H9 (cell line): ENCODE results near the gene CLIC3. TPM values are rescaled to one million over a fixed set of nuclear protein-coding genes. Genes with fewer than 3 reads are reported as not detected.
"Not testable (repeated sequence)": the region's sequence is repeated elsewhere in the genome, so short reads cannot be mapped to it uniquely, and the experiment has no call there.

Experiments
- DNase-seq: peaks from one replicate; pipeline ENCODE4 v3.0.0-alpha.2; 2017
- H2AFZ ChIP-seq: one replicate; pipeline ENCODE4 v1.6.1; 2013; ENCODE audit warnings: mild to moderate bottlenecking, low read length, control low read depth, moderate library complexity
- H2AK5ac ChIP-seq: 2 replicates; pipeline ENCODE4 v1.6.1; 2013; ENCODE audit warnings: low read length, control low read depth, mixed read lengths; ENCODE audit not compliant: insufficient read length
- H2BK120ac ChIP-seq: one replicate; pipeline ENCODE4 v1.6.1; 2013; ENCODE audit warnings: low read depth, mild to moderate bottlenecking, low read length, control low read depth, inconsistent platforms; ENCODE audit not compliant: poor library complexity, severe bottlenecking
- H2BK12ac ChIP-seq: 2 replicates; pipeline ENCODE4 v1.6.1; 2013; ENCODE audit warnings: low read length, control low read depth, mixed read lengths, low read depth; ENCODE audit not compliant: insufficient read length
- H2BK15ac ChIP-seq: 2 replicates; pipeline ENCODE4 v1.6.1; 2013; ENCODE audit warnings: low read depth, low read length, control low read depth
- H2BK20ac ChIP-seq: one replicate; pipeline ENCODE4 v1.6.1; 2013; ENCODE audit warnings: low read depth, mild to moderate bottlenecking, low read length, control low read depth, inconsistent platforms; ENCODE audit not compliant: poor library complexity, severe bottlenecking
- H2BK5ac ChIP-seq: 2 replicates; pipeline ENCODE4 v1.6.1; 2013; ENCODE audit warnings: low read length, control low read depth, mixed read lengths; ENCODE audit not compliant: insufficient read length
- H3K14ac ChIP-seq: 2 replicates; pipeline ENCODE4 v1.6.1; 2013; ENCODE audit warnings: low read length, control low read depth; ENCODE audit not compliant: insufficient read depth
- H3K18ac ChIP-seq: 2 replicates; pipeline ENCODE4 v1.6.1; 2013; ENCODE audit warnings: low read depth, mild to moderate bottlenecking, mixed read lengths, low read length, control low read depth; ENCODE audit not compliant: insufficient read length
- H3K23ac ChIP-seq: 2 replicates; pipeline ENCODE4 v1.6.1; 2013; ENCODE audit warnings: low read length, control low read depth, mixed read lengths, low read depth; ENCODE audit not compliant: insufficient read length
- H3K23me2 ChIP-seq: 2 replicates; pipeline ENCODE4 v1.6.1; 2013; ENCODE audit warnings: low read depth, mild to moderate bottlenecking, mixed read lengths, low read length, control low read depth; ENCODE audit not compliant: insufficient read length, poor library complexity, severe bottlenecking
- H3K27ac ChIP-seq: 2 replicates; pipeline ENCODE4 v1.5.1; 2013; ENCODE audit warnings: low read length, control low read depth, mixed read lengths, low read depth; ENCODE audit not compliant: insufficient read length
- H3K27me3 ChIP-seq: 2 replicates; pipeline ENCODE4 v1.6.1; 2013; ENCODE audit warnings: low read length, control low read depth, inconsistent platforms; ENCODE audit not compliant: insufficient read depth
- H3K4ac ChIP-seq: 2 replicates; pipeline ENCODE4 v1.6.1; 2013; ENCODE audit warnings: low read depth, mild to moderate bottlenecking, control low read depth, inconsistent platforms, low read length, moderate library complexity
- H3K4me1 ChIP-seq: 2 replicates; pipeline ENCODE4 v1.6.1; 2013; ENCODE audit warnings: low read length, control low read depth, inconsistent platforms; ENCODE audit not compliant: insufficient read depth
- H3K4me2 ChIP-seq: 2 replicates; pipeline ENCODE4 v1.6.1; 2013; ENCODE audit warnings: low read length, control low read depth, mixed read lengths; ENCODE audit not compliant: insufficient read length, insufficient read depth
- H3K56ac ChIP-seq: 2 replicates; pipeline ENCODE4 v1.6.1; 2013; ENCODE audit warnings: low read depth, mild to moderate bottlenecking, mixed read lengths, low read length, control low read depth; ENCODE audit not compliant: insufficient read length
- H3K79me1 ChIP-seq: 2 replicates; pipeline ENCODE4 v1.6.1; 2013; ENCODE audit warnings: low read depth, mild to moderate bottlenecking, moderate library complexity, low read length, control low read depth, inconsistent platforms; ENCODE audit not compliant: insufficient read depth, poor library complexity, severe bottlenecking
- H3K79me2 ChIP-seq: 2 replicates; pipeline ENCODE4 v1.6.1; 2013; ENCODE audit warnings: low read length, control low read depth, inconsistent platforms; ENCODE audit not compliant: insufficient read depth
- H3K9ac ChIP-seq: 2 replicates; pipeline ENCODE4 v1.6.1; 2013; ENCODE audit warnings: low read length, control low read depth, mixed read lengths; ENCODE audit not compliant: insufficient read length; ENCODE audit errors: extremely low read depth
- H3K9me3 ChIP-seq: one replicate; pipeline ENCODE4 v1.6.1; 2013; ENCODE audit warnings: low read depth, low read length, inconsistent platforms; ENCODE audit not compliant: control insufficient read depth
- H3T11ph ChIP-seq: one replicate; pipeline ENCODE4 v1.6.1; 2013; ENCODE audit warnings: mild to moderate bottlenecking, low read length, control low read depth, inconsistent platforms
- H4K20me1 ChIP-seq: one replicate; pipeline ENCODE4 v1.6.1; 2013; ENCODE audit not compliant: control insufficient read depth, insufficient read length, insufficient read depth
- H4K5ac ChIP-seq: 2 replicates; pipeline ENCODE4 v1.6.1; 2013; ENCODE audit warnings: low read depth, mild to moderate bottlenecking, mixed read lengths, low read length, control low read depth; ENCODE audit not compliant: insufficient read length
- H4K8ac ChIP-seq: replicated peaks from 2 replicates; pipeline ENCODE4 v1.6.1; 2013; ENCODE audit warnings: low read length, control low read depth, mixed read lengths, low read depth; ENCODE audit not compliant: insufficient read length
- H4K91ac ChIP-seq: 2 replicates; pipeline ENCODE4 v1.6.1; 2013; ENCODE audit warnings: low read depth, mild to moderate bottlenecking, moderate library complexity, mixed read lengths, low read length, control low read depth; ENCODE audit not compliant: insufficient read length
- H3K27ac Mint-ChIP-seq, 3 experiments: 2 replicates in 2 of 3; 3 replicates in 1 of 3; pipeline ENCODE4 v1.8.0; 2020 to 2021; ENCODE audit warnings: mixed read lengths in 3 of 3, mild to moderate bottlenecking in 1 of 3, moderate library complexity in 1 of 3
- H3K27me3 Mint-ChIP-seq: 2 replicates; pipeline ENCODE4 v1.8.0; 2021; ENCODE audit warnings: low read depth, mild to moderate bottlenecking, moderate library complexity, mixed read lengths
- H3K36me3 Mint-ChIP-seq, 3 experiments: 2 replicates in 2 of 3; 3 replicates in 1 of 3; pipeline ENCODE4 v1.8.0; 2020 to 2021; ENCODE audit warnings: low read depth in 3 of 3, mixed read lengths in 3 of 3; ENCODE audit not compliant: insufficient read depth in 1 of 3
- H3K4me1 Mint-ChIP-seq, 2 experiments: 2 replicates each; pipeline ENCODE4 v1.8.0; 2020; ENCODE audit warnings: mixed read lengths in 2 of 2
- H3K4me3 Mint-ChIP-seq, 2 experiments: 2 replicates in 1 of 2; 3 replicates in 1 of 2; pipeline ENCODE4 v1.8.0; 2020 to 2021; ENCODE audit warnings: mild to moderate bottlenecking in 2 of 2, mixed read lengths in 2 of 2, moderate library complexity in 1 of 2
- H3K9me3 Mint-ChIP-seq, 2 experiments: 2 replicates in 1 of 2; 3 replicates in 1 of 2; pipeline ENCODE4 v1.8.0; 2020; ENCODE audit warnings: mild to moderate bottlenecking in 2 of 2, mixed read lengths in 2 of 2, moderate library complexity in 1 of 2
- CTCF ChIP-seq: fragments of 200-600 bp; sonication (generic); conservative IDR thresholded peaks from 3 replicates; pipeline ENCODE4 v1.8.0; 2021; ENCODE audit warnings: antibody characterized with exemption, mild to moderate bottlenecking
- WGBS: extraction: QIAGEN DNeasy Blood & Tissue Kit; methylation state at CpG from one replicate; pipeline ENCODE4 v1.1.7; 2013; ENCODE audit warnings: missing lambda C conversion rate, low lambda C conversion rate, mixed read lengths; ENCODE audit not compliant: insufficient read length; ENCODE audit errors: extremely low coverage; 5-methylcytosine and 5-hydroxymethylcytosine counted together
- total RNA-seq: library from RNA; stranded (reverse); gene quantifications from 2 replicates; pipeline ENCODE4 v1.2.1, GENCODE V29; 2021

Gene CLIC3
- total RNA-seq, 1 experiment from 2014 or later = 0.31 TPM

GRCh38 chr9:137004285-137004684 is 7.9 kb upstream of the CLIC3 start:
- not testable (repeated sequence) for H2BK5ac ChIP-seq, H2BK15ac ChIP-seq
- H3K9me3 Mint-ChIP-seq = peaks cover 16 to 19% of the 10 kb centered on the region in 2 experiments

More at GRCh38 chr9:137004285-137004684, 7.9 kb upstream of the CLIC3 start:
- H2BK12ac ChIP-seq, H4K20me1 ChIP-seq, H3K79me1 ChIP-seq, H3K27me3 ChIP-seq, DNase-seq, H3K27ac ChIP-seq, H4K8ac ChIP-seq, H3K4me3 Mint-ChIP-seq, H3K4me1 ChIP-seq, H2BK20ac ChIP-seq, H3K4me2 ChIP-seq, H3K4ac ChIP-seq, H3K18ac ChIP-seq, H2AK5ac ChIP-seq, H3K4me1 Mint-ChIP-seq, H3K9me3 ChIP-seq, H3K14ac ChIP-seq, H2BK120ac ChIP-seq, H3K36me3 Mint-ChIP-seq, H3K9ac ChIP-seq, H3K23ac ChIP-seq, H4K5ac ChIP-seq, H3T11ph ChIP-seq, H3K27ac Mint-ChIP-seq, H3K79me2 ChIP-seq, H4K91ac ChIP-seq, H3K56ac ChIP-seq, H3K23me2 ChIP-seq, H2AFZ ChIP-seq: not testable (repeated sequence)
- peaks cover 11% of the 10 kb centered on the region for H3K27me3 Mint-ChIP-seq
- no CpG with 5 or more reads among the region's 17 CpGs for WGBS
- TF ChIP-seq CTCF = peak; percentile 67
